ENCODE results near the gene ADPGK.

The ADPGK gene

DNA sequence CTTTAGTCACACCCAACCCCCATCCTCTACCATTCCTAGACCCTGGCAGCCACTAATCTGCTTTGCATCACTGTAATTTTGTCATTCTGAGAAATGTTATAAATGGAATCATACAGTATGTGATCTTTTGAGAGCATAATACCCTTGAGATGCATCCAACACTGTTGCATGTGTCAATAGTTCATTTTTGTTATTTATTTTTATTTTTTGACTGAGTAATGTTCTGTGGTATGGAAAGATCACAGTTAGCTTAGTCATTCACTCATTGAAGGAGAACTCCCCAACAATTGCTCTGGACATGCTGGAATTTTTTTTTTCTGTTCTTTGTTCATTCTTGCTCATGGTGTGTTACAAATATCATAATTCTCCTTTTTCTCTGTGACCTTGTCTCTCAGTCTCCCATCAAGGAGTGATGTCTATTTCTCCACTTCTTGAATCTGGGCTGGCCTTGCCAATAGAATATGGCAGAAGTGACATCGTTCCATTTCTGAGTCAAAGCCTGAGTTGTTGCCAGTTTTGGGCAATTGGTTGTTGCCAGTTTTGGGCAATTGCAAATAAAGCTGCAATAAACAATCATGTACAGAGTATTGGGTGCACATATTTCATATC lies 6.8 kb upstream of the ADPGK start:
- DNase-seq (ENCODE audit: low read depth in 2 of 2), result no peak

DNA sequence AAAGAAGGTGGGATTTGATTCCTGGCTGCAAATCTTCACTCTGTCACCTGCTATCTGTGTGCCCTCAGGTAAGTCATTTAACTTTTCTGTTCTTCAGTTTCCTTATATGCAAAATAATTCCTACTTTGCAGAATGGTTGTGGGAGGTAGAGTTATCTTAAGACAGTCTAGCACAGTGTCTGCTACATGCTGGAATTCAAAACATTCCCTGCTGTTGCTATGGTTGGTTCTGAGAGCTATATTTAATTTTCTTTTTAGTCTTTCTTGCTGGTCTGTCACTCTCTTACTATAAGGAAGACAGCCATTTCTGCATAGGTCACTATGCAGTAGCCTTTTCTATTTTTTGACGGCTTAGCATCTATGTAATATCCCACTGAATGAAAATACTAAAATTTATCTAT lies 4.0 kb upstream of the ADPGK start:
- DNase-seq (ENCODE audit: low read depth in 2 of 2), result no peak

- no peak for DNase-seq (ENCODE audit: low read depth in 2 of 2)
These were observed 3.3 kb upstream of the ADPGK start for GRCh38 chr15:72786676-72787345.

- no peak for DNase-seq (ENCODE audit: low read depth in 2 of 2)
These were observed 2.7 kb upstream of the ADPGK start for GRCh38 chr15:72786242-72786641.

- DNase-seq (ENCODE audit: low read depth in 2 of 2), result no peak
These were observed 2.3 kb upstream of the ADPGK start for GRCh38 chr15:72785841-72786240.

GRCh38 chr15:72785432-72785831 lies 1.9 kb upstream of the ADPGK start:
- peak; percentile 31 to 36 for DNase-seq (ENCODE audit: low read depth in 2 of 2)

- DNase-seq (ENCODE audit: low read depth in 2 of 2), result no peak
These were observed 908 bp upstream of the ADPGK start for GRCh38 chr15:72784456-72784876.

GRCh38 chr15:72783004-72783639 lies 436 bp downstream of the ADPGK start:
- no peak for DNase-seq (ENCODE audit: low read depth in 2 of 2)

DNA sequence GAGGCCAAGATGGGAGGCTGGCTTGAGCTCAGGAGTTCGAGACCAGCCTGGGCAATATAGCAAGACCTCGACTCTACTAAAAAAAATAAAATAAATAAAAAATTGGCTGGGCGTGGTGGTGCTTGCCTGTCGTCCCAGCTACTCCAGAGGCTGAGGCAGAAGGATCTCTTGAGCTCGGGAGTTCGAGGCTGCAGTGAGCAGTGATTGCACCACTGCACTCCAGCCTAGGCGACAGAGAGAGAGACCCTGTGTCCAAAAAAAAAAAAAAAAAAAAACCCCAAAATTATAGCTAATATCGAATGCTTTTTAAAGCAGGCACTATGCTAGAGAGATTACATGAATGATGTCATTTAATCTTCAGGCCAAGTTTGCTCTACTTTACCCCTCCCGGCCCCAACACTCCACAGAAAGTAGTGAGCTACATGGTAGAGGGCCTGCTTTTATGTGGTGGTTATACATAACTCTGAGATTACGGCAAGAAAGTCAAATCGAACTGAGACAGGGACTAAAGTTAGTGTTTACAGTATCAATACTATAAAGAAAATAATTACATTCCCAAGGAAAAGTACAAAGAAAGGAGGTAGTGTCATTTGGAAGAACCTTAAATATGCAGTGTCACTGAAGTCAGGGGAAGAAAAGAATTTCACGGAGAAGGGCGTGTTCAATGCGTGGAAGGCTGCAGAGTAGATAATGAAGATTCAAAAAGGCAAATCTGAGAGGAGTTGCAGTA lies 1.1 kb downstream of the ADPGK start:
- DNase-seq (ENCODE audit: low read depth in 2 of 2), result no peak

DNA sequence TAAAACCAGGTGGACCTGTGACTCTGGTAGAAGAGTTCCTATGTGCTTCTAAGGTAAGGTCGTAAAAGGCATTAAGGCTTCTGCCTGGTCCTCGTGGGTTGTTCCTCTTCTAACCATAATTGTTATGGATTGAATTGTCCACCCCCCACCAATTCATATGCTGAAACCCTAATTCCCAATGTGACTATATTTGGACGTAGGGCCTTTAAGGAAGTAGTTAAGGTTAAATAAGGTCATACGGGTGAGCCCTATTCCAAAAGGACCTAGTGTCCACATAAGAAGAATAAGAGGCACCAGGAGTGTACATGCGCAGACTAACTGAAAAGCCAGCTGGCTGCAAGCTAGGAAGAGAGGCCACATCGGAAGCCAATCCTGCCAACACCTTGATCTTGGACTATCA lies 1.9 kb downstream of the ADPGK start:
- DNase-seq (ENCODE audit: low read depth in 2 of 2), result no peak

- DNase-seq (ENCODE audit: low read depth in 2 of 2), result no peak
These were observed 4.8 kb downstream of the ADPGK start for GRCh38 chr15:72778796-72779195.

- no peak for DNase-seq (ENCODE audit: low read depth in 2 of 2)
These were observed 8.7 kb downstream of the ADPGK start for GRCh38 chr15:72774696-72775383.

GRCh38 chr15:72771329-72771725 lies 12.2 kb downstream of the ADPGK start:
- DNase-seq (ENCODE audit: low read depth in 2 of 2), result no peak

- DNase-seq (ENCODE audit: low read depth in 2 of 2), result no peak
These were observed 12.8 kb downstream of the ADPGK start for GRCh38 chr15:72770673-72771328.

DNA sequence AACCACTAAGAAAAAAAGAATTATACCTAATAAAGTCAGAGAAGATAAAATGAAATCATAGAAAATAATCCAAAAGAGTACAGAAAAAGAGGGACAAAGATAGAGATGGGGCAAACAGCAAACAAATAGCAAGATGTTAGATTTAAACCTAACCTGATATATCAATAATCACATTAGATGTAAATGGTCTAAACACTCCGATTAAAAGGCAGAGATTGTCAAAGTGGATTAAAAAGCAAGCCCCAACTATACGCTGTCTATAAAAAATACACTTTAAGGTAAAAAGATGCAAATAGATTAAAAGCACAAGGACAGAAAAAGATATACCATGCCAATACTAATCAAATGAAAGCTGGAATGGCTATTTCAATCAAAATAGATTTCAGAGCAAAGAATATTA lies 16.8 kb downstream of the ADPGK start:
- no peak for DNase-seq (ENCODE audit: low read depth in 2 of 2)

- DNase-seq (ENCODE audit: low read depth in 2 of 2), result no peak
These were observed 17.5 kb downstream of the ADPGK start for GRCh38 chr15:72766025-72766424.

DNA sequence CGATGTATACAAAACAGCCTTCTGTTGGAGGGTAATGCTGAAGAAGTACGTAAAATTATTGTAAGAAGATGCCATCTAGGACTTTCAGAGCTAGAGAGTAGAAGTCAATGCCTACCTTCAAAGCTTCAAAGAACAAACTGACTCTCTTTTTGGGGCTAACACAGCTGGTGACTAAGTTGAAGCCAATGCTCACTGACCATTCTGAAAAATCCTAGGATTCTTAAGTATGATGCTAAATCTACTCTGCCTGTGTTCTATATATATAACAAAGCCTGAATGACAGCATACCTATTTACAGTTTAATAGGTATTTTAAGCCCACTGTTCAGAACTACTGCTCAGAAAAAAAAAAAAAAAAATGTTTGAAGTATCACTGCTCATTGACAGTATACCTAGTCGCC lies 18.9 kb downstream of the ADPGK start:
- no peak for DNase-seq (ENCODE audit: low read depth in 2 of 2)

DNA sequence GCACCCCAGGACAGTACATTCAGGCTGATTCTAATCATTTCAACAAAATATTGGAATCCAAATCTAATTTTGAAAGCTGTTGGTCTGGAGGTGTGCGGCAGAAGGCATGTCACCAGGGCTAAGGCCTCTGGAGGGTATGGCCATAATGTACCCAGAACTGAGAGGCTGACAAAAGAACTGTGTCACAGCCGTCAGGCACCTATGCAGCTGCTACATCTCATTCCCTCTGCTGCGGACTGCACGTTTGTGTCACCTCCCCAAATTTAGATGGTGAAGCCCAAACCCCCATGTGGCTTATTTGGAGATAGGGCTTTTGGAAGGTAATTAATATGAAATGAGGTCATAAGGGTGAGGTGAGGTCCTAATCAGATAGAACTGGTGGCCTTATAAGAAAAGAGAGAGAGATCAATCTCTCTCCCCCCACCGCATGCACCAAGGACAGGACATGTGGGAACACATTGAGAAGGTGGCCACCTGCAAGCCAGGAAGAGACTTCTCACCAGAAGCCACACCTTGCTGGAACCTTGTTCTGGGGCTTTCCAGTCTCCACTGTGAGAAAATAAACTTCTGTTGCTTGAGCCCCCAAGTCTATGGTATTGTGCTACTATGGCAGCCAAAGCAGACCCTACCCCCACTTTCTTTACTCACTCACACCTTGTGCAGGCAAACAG lies 22.8 kb downstream of the ADPGK start:
- no peak for DNase-seq (ENCODE audit: low read depth in 2 of 2)

- no peak for DNase-seq (ENCODE audit: low read depth in 2 of 2)
These were observed 25.4 kb downstream of the ADPGK start for GRCh38 chr15:72758182-72758581.

DNA sequence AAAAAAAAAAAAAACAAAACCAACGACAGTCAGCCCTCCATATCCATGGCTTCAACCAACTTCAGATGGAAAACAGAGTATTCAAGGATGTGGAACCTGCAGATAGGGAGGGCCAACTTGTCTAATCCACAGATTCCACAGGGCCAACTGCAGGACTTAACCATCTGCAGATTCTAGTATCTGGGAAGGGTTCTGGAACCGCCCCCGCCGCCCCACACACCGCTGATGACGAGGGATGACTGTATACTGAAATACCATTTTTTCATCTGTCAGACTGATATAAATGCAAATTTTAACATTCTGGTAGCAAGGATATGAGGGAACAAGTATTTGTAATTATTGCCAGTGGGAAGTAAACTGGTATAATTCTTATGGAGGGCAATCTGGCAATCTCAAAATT lies 29.5 kb downstream of the ADPGK start:
- DNase-seq (ENCODE audit: low read depth in 2 of 2), result no peak

Measured in activated CD8-positive, alpha-beta memory T cell treated with anti-CD3 and anti-CD28 coated beads for 4 hours (primary cell).